Skin of body (tissue), 2 donors: ENCODE results near the gene N4BP2L2. TPM values are rescaled to one million over a fixed set of nuclear protein-coding genes. Genes with fewer than 3 reads are reported as not detected.
A peak's percentile ranks its signal among the peaks of the same experiment; 100 is the strongest.

Experiments used
- DNase-seq: peaks from one replicate; lab custom pipeline; 2025; lab: John Stamatoyannopoulos, UW
- total RNA-seq: library from RNA; depleted of rRNA; stranded (reverse); fragments of >200 nt; gene quantifications from one replicate; pipeline ENCODE4 v1.2.3, GENCODE V29; 2014

Gene N4BP2L2
- total RNA-seq, 1 donor from 2014 or later: 142 TPM

- peak; percentile 7 for DNase-seq
These were observed 67.2 kb downstream of the N4BP2L2 start for GRCh38 chr13:32471187-32471922.

- no peak for DNase-seq
These were observed 70.0 kb downstream of the N4BP2L2 start for GRCh38 chr13:32468502-32469142.

- no peak for DNase-seq
These were observed 82.0 kb downstream of the N4BP2L2 start for GRCh38 chr13:32456591-32456990.

GRCh38 chr13:32455594-32455903, 83.0 kb downstream of the N4BP2L2 start:
- DNase-seq: no peak

GRCh38 chr13:32454886-32455593, 83.6 kb downstream of the N4BP2L2 start:
- no peak for DNase-seq

- DNase-seq: no peak
These were observed 84.6 kb downstream of the N4BP2L2 start for GRCh38 chr13:32453981-32454380.

GRCh38 chr13:32448972-32449371, 89.6 kb downstream of the N4BP2L2 start:
- DNase-seq: no peak

GRCh38 chr13:32447894-32448623, 90.5 kb downstream of the N4BP2L2 start:
- no peak for DNase-seq

- DNase-seq: no peak
These were observed 91.7 kb downstream of the N4BP2L2 start for GRCh38 chr13:32446773-32447465.

- no peak for DNase-seq
These were observed 92.4 kb downstream of the N4BP2L2 start for GRCh38 chr13:32446220-32446619.

- DNase-seq: no peak
These were observed 93.1 kb downstream of the N4BP2L2 start for GRCh38 chr13:32445461-32445860.

GRCh38 chr13:32443111-32443510, 95.5 kb downstream of the N4BP2L2 start:
- no peak for DNase-seq

- no peak for DNase-seq
These were observed 99.7 kb downstream of the N4BP2L2 start for GRCh38 chr13:32438871-32439270.

- DNase-seq: no peak
These were observed 105.7 kb downstream of the N4BP2L2 start for GRCh38 chr13:32432856-32433255.

- no peak for DNase-seq
These were observed 107.2 kb downstream of the N4BP2L2 start for GRCh38 chr13:32431361-32431760.

- DNase-seq: no peak
These were observed 108.4 kb downstream of the N4BP2L2 start for GRCh38 chr13:32430018-32430747.

GRCh38 chr13:32429433-32429909, 109.1 kb downstream of the N4BP2L2 start:
- no peak for DNase-seq

- no peak for DNase-seq
These were observed 109.8 kb downstream of the N4BP2L2 start for GRCh38 chr13:32428581-32429432.

- peak; percentile 15 for DNase-seq
These were observed 110.6 kb downstream of the N4BP2L2 start, which contains the start of gene N4BP2L1 for GRCh38 chr13:32427852-32428580. Gene N4BP2L1, minus strand, starts transcription at chr13:32428130. Its CDS starts 48 bp downstream, at chr13:32428082.
